ENCODE results near the gene COL4A6. TPM values are rescaled to one million over a fixed set of nuclear protein-coding genes. Genes with fewer than 3 reads are reported as not detected.

Gene COL4A6
- total and polyA plus RNA-seq, 2 experiments from 2014 or later: 4.0 to 12.9 TPM

GRCh38 chrX:108126661-108127060, 311.6 kb downstream of the COL4A6 start:
- H3K9me2 ChIP-seq (replicated peaks; ENCODE audit: insufficient read depth): no peaks in the 10 kb centered on the region
- H3K36me3 ChIP-seq (replicated peaks; ENCODE audit: insufficient read depth, low read depth): no peaks in the 10 kb centered on the region
- peak overlapping the region; percentile 2 for H3K27ac ChIP-seq
- no peaks in the 10 kb centered on the region for H3K27me3 ChIP-seq
- WGBS (ENCODE audit: low lambda C conversion rate, missing lambda C conversion rate): 63% methylated on average over 2 of the region's 2 CpGs
- TF ChIP-seq EZH2 (IDR thresholded peaks at IDR 0.05; ENCODE audit: borderline replicate concordance) (no peak), EZH2phosphoT487 (IDR thresholded peaks at IDR 0.05; ENCODE audit: low read depth, severe bottlenecking, unreplicated experiment) (no peak), CTCF (IDR thresholded peaks at IDR 0.05; ENCODE audit: poor library complexity) (no peak)
- no peak overlapping the region for H3K4me2 ChIP-seq
- no peaks in the 10 kb centered on the region for H3K9me3 ChIP-seq (ENCODE audit: low read depth)
- H4K20me1 ChIP-seq (ENCODE audit: insufficient read depth, poor library complexity, severe bottlenecking): no peaks in the 10 kb centered on the region
- DNase-seq (ENCODE audit: low spot score): no peak
- no peaks in the 10 kb centered on the region for H3K4me1 ChIP-seq (ENCODE audit: insufficient read depth)
- H2AFZ ChIP-seq: no peak overlapping the region
- no peak overlapping the region for H3K4me3 ChIP-seq
- H3K79me2 ChIP-seq: no peaks in the 10 kb centered on the region

GRCh38 chrX:108123591-108124366, 314.4 kb downstream of the COL4A6 start:
- Histone ChIP-seq H3K27ac (no peak overlapping the region), H3K4me3 (no peak overlapping the region), H3K27me3 (no peaks in the 10 kb centered on the region), H3K9me2 (replicated peaks; ENCODE audit: insufficient read depth) (no peaks in the 10 kb centered on the region), H3K9me3 (ENCODE audit: low read depth) (no peaks in the 10 kb centered on the region), H2AFZ (no peak overlapping the region), H3K4me2 (no peak overlapping the region), H3K79me2 (no peaks in the 10 kb centered on the region), H3K36me3 (replicated peaks; ENCODE audit: insufficient read depth, low read depth) (no peaks in the 10 kb centered on the region), H3K4me1 (ENCODE audit: insufficient read depth) (no peaks in the 10 kb centered on the region), H4K20me1 (ENCODE audit: insufficient read depth, poor library complexity, severe bottlenecking) (no peaks in the 10 kb centered on the region)
- no peak for TF ChIP-seq CTCF (IDR thresholded peaks at IDR 0.05; ENCODE audit: poor library complexity)
- TF ChIP-seq EZH2 (IDR thresholded peaks at IDR 0.05; ENCODE audit: borderline replicate concordance): no peak
- TF ChIP-seq EZH2phosphoT487 (IDR thresholded peaks at IDR 0.05; ENCODE audit: low read depth, severe bottlenecking, unreplicated experiment): no peak
- DNase-seq (ENCODE audit: low spot score): no peak
- WGBS (ENCODE audit: low lambda C conversion rate, missing lambda C conversion rate): 81% methylated on average over 3 of the region's 3 CpGs

GRCh38 chrX:108122748-108123147, 315.5 kb downstream of the COL4A6 start:
- 55% methylated on average over 2 of the region's 2 CpGs for WGBS (ENCODE audit: low lambda C conversion rate, missing lambda C conversion rate)
- no peak for DNase-seq (ENCODE audit: low spot score)
- Histone ChIP-seq H3K27ac (no peak overlapping the region), H3K27me3 (no peaks in the 10 kb centered on the region), H3K4me3 (no peak overlapping the region), H3K4me1 (ENCODE audit: insufficient read depth) (no peaks in the 10 kb centered on the region), H3K79me2 (no peaks in the 10 kb centered on the region), H3K9me3 (ENCODE audit: low read depth) (no peaks in the 10 kb centered on the region), H4K20me1 (ENCODE audit: insufficient read depth, poor library complexity, severe bottlenecking) (no peaks in the 10 kb centered on the region), H3K36me3 (replicated peaks; ENCODE audit: insufficient read depth, low read depth) (no peaks in the 10 kb centered on the region), H3K4me2 (no peak overlapping the region), H2AFZ (peak overlapping the region; percentile 20), H3K9me2 (replicated peaks; ENCODE audit: insufficient read depth) (no peaks in the 10 kb centered on the region)
- TF ChIP-seq EZH2 (IDR thresholded peaks at IDR 0.05; ENCODE audit: borderline replicate concordance) (no peak), CTCF (IDR thresholded peaks at IDR 0.05; ENCODE audit: poor library complexity) (no peak), EZH2phosphoT487 (IDR thresholded peaks at IDR 0.05; ENCODE audit: low read depth, severe bottlenecking, unreplicated experiment) (no peak)

All from hepatocyte (in vitro differentiated cells).